A549 treated with DMSO at 1 μM for 4 hours (cell line): ENCODE measurements around the gene USP48. TPM values are rescaled to one million over a fixed set of nuclear protein-coding genes. Genes with fewer than 3 reads are reported as not detected.

Experiments
- total RNA-seq: library from RNA; stranded (reverse); fragments of 200-300 nt; extraction: Qiagen RNA extraction; gene quantifications from 5 replicates; pipeline ENCODE4 v1.2.3, GENCODE V29; 2022; ENCODE audit warnings: low read depth

USP48 gene
- 13.5 to 19.5 TPM (median 18.7 TPM) in 5 replicates for total RNA-seq

GRCh38 chr1:21782868-21783678 lies at the start of gene USP48:
Gene USP48, minus strand, starts transcription at chr1:21783149. Its CDS starts 192 bp downstream, at chr1:21782957.

GRCh38 chr1:21811875-21812305 lies 28.9 kb upstream of the USP48 start, which contains the start of gene LDLRAD2:
Gene LDLRAD2, plus strand, starts transcription at chr1:21812265. Its CDS starts 187 bp downstream, at chr1:21812452.

GRCh38 chr1:21669258-21670058 lies 113.5 kb downstream of the USP48 start, which contains the start of gene RAP1GAP:
Gene RAP1GAP, minus strand, starts transcription at chr1:21669357. Its CDS starts 49,325 bp downstream, at chr1:21620032.

Other genes with a start within 250 kb of the USP48 start
- 9.9 to 13.8 TPM (median 12.8 TPM) in 5 replicates for gene RAP1GAP, start 113.8 kb downstream of the USP48 start, total RNA-seq
- gene LDLRAD2, start 29.1 kb upstream of the USP48 start, total RNA-seq, result 0.08 to 0.20 TPM (median 0.12 TPM) in 3 of 5 replicates, not detected in the others
- 48.6 to 65.4 TPM (median 58.9 TPM) in 5 replicates for gene HSPG2, start 154.2 kb upstream of the USP48 start, total RNA-seq
- gene CELA3B, start 193.9 kb upstream of the USP48 start, total RNA-seq, result not detected in 5 replicates
- not detected in 5 replicates for gene CELA3A, start 218.5 kb upstream of the USP48 start, total RNA-seq